Measurements from ENCODE around the gene RXFP2. TPM values are rescaled to one million over a fixed set of nuclear protein-coding genes. Genes with fewer than 3 reads are reported as not detected.

The RXFP2 gene
- total and polyA plus RNA-seq, 2 of the 8 experiments (the other 6 are each of a cell fraction or from before 2014, with no cell fraction given) = not detected

- TF ChIP-seq CHD7 (IDR thresholded peaks at IDR 0.05; ENCODE audit: insufficient replicate concordance, low read length) = no peak
These were observed 87.2 kb downstream of the RXFP2 start (continued) for GRCh38 chr13:31826521-31826920.
